A549 (cell line): Measurements from ENCODE around the gene CCSER1.

ENCODE experiments used
- CTCF ChIP-seq: fragments of >200 bp; sonication (Bioruptor Twin); formaldehyde crosslinking; IDR thresholded peaks from 3 replicates; pipeline ENCODE4 v1.5.1; 2016
- EHMT2 ChIP-seq: fragments of 200-600 bp; sonication (generic); IDR thresholded peaks from 2 replicates; pipeline ENCODE4 v1.6.1; 2016; ENCODE audit warnings: antibody characterized with exemption, low read depth, mild to moderate bottlenecking, moderate library complexity
- NFE2L2 ChIP-seq: fragments of 150-350 bp; conservative IDR thresholded peaks from 2 replicates; pipeline ENCODE4 v1.6.1; 2014; ENCODE audit warnings: low read length
- PBX3 ChIP-seq: IDR thresholded peaks from 2 replicates; pipeline ENCODE4 v1.6.1; 2012
- POLR2A ChIP-seq: IDR thresholded peaks from 2 replicates; pipeline ENCODE4 v1.6.1; 2012; ENCODE audit warnings: mild to moderate bottlenecking, low read length
- RCOR1 ChIP-seq: fragments of 150-350 bp; IDR thresholded peaks from 2 replicates; pipeline ENCODE4 v1.6.1; 2014; ENCODE audit warnings: antibody characterized with exemption, low read length, low read depth
- RFX5 ChIP-seq: fragments of 450-650 bp; IDR thresholded peaks from 2 replicates; pipeline ENCODE4 v1.7.1; 2014; ENCODE audit warnings: antibody characterized with exemption, mild to moderate bottlenecking, moderate library complexity

DNA sequence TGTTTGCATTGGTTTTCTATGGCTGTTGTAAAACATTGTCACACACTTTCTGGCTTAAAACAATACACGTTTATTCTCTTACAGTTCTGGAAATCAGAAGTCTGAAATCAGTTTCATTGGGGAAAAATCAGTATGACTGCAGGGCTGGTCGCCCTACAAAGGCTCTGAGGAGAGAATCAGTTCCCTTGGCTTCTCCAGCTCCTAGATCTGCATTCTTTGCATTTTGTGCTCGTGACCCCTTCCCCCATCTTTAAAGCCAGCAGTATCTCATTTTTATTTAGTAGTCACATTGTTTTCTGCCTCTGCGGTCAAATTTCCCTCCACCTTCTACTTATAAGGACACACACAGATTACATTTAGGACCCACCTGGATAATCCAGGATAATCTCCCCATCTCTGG is 1326.9 kb downstream of the CCSER1 start:
- no peak for TF ChIP-seq RCOR1
- TF ChIP-seq POLR2A, result no peak
- no peak for TF ChIP-seq RFX5
- TF ChIP-seq NFE2L2, result no peak
- TF ChIP-seq PBX3, result no peak
- no peak for TF ChIP-seq CTCF
- TF ChIP-seq EHMT2, result no peak
